Epithelial cell of esophagus (primary cell): ENCODE results near the gene SEPTIN2.

Experiments used
- DNase-seq: peaks from one replicate; pipeline ENCODE4 v3.0.0; 2010; ENCODE audit warnings: low read depth
- H3K4me3 ChIP-seq: 2 replicates; pipeline ENCODE4 v1.5.1; 2011; ENCODE audit warnings: mild to moderate bottlenecking, low read length, control low read depth
- TF ChIP-seq, protein P1 (sequence below): IDR thresholded peaks from 2 replicates; pipeline ENCODE4 v1.5.1; 2011; ENCODE audit warnings: low read depth, mild to moderate bottlenecking, low read length, control low read depth, inconsistent platforms; ENCODE audit not compliant: insufficient read depth; ENCODE audit errors: missing control alignments

The SEPTIN2 gene

DNA sequence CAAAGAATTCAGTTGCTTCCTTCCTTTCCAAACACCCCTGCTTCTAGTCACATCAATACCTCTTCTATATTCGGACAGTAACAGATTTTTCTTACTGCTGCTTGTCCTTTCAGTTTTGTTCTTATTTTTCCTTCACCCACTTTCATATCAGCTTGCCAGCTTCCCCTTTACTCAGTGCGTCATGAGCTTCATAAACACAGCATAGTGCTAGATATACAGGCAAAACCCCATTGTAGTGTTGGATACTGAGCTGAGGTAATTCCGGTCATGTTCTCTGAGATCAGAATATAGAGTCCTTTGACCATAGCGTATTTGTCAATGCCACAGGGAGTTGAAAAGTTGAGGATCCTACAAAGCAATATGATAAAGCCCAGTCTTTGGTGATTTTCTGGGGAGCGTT lies 42.7 kb downstream of the SEPTIN2 start:
- no peak for DNase-seq
- TF ChIP-seq, protein P1, sequence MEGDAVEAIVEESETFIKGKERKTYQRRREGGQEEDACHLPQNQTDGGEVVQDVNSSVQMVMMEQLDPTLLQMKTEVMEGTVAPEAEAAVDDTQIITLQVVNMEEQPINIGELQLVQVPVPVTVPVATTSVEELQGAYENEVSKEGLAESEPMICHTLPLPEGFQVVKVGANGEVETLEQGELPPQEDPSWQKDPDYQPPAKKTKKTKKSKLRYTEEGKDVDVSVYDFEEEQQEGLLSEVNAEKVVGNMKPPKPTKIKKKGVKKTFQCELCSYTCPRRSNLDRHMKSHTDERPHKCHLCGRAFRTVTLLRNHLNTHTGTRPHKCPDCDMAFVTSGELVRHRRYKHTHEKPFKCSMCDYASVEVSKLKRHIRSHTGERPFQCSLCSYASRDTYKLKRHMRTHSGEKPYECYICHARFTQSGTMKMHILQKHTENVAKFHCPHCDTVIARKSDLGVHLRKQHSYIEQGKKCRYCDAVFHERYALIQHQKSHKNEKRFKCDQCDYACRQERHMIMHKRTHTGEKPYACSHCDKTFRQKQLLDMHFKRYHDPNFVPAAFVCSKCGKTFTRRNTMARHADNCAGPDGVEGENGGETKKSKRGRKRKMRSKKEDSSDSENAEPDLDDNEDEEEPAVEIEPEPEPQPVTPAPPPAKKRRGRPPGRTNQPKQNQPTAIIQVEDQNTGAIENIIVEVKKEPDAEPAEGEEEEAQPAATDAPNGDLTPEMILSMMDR: no peak
- no peak overlapping the region for H3K4me3 ChIP-seq

GRCh38 chr2:241359481-241360045 lies 43.8 kb downstream of the SEPTIN2 start:
- no peak for DNase-seq
- no peak overlapping the region for H3K4me3 ChIP-seq
- TF ChIP-seq, protein P1: no peak

- no peak for DNase-seq
- TF ChIP-seq, protein P1: no peak
- no peak overlapping the region for H3K4me3 ChIP-seq
Measured at GRCh38 chr2:241363426-241363825, 47.7 kb downstream of the SEPTIN2 start.

DNA sequence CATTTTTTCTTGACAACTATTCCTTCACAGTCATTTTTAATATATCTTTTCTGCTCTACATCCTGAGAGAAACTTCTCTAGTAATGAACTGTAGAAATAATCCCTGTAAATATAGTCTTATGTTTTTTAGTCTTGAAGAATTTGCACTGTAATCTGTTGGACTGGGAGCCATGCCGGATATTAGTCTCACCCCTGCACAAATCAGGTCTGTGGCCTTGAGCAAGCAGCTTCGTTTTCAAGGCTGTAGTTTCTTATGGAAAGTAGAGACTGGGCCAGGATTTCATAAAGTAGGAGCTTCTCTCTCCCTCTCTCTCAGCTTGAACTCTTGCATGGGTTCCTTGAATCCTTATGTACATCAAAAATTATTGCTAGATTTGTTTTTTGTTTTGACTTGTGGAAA lies 49.1 kb downstream of the SEPTIN2 start:
- H3K4me3 ChIP-seq: no peak overlapping the region
- TF ChIP-seq, protein P1: no peak
- DNase-seq: no peak

DNA sequence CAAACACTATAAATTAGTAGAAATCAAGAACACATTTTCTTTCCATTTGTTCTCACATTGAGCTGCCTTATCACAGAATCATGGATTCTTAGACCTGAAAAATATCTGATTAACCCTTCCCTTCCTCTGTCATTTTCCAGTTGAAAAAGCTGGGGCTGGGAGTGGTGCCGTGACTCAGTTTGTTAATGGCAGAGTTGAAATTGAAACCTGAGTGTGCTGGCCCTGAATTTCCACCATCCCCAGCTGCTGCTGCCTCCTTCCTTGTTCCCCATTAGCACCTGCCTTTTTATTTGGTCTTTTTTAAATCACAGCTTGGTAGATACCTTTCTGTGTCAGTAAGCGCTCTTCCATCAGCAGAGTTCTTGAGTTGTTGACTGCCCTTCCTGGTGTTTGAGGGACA lies 51.0 kb downstream of the SEPTIN2 start:
- no peak overlapping the region for H3K4me3 ChIP-seq
- DNase-seq: no peak
- TF ChIP-seq, protein P1: no peak

- no peak overlapping the region for H3K4me3 ChIP-seq
- DNase-seq: no peak
Measured at GRCh38 chr2:241368643-241369042, 52.9 kb downstream of the SEPTIN2 start.

More at GRCh38 chr2:241368643-241369042, 52.9 kb downstream of the SEPTIN2 start:
- TF ChIP-seq, protein P1: no peak
